Skin of body (tissue), 2 donors: Measurements from ENCODE around the gene SLC17A3. TPM values are rescaled to one million over a fixed set of nuclear protein-coding genes. Genes with fewer than 3 reads are reported as not detected.

ENCODE experiments used
- DNase-seq: peaks from one replicate; lab custom pipeline; 2025; lab: John Stamatoyannopoulos, UW
- total RNA-seq: library from RNA; depleted of rRNA; stranded (reverse); fragments of >200 nt; gene quantifications from one replicate; pipeline ENCODE4 v1.2.3, GENCODE V29; 2014

SLC17A3 gene
- total RNA-seq, 1 donor from 2014 or later = not detected

DNA sequence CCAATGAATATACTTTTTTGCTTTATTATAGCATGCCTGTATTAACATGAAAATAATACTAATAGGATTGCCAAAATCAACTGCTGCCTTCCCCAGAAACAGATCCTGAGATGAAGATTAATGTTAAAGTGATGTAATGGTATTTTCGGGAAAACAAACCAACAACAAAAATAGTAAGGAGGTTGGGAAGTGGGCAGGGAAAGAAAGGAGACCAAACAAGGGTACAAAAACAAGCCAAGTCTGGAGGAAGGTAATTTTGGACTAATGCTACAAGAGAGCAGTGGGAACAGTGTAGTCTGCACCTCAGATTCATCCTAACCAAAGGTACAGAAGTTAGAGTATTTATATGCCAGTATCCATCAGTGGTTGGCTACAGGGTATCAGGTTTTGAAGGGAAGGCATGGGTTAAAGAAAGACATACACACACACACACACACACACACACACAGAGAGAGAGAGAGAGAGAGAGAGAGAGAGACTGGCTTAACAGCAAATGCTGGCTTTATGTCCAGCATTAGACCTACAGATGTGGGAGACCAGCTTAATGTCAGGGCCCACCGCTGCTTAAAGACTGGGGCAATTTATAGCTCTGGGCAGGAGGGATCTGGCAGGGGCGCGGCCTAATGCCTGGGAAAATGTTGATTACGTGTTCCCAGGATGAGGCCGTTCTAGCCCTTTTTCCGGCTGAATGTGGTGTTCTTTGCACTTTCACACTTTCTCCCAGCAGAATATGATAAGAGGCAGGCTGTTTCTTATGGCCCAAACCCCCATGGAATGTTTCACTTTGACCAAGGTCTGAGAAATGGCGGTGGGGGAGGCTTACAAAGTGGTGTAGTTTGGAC lies 38.4 kb downstream of the SLC17A3 start:
- DNase-seq = no peak

DNA sequence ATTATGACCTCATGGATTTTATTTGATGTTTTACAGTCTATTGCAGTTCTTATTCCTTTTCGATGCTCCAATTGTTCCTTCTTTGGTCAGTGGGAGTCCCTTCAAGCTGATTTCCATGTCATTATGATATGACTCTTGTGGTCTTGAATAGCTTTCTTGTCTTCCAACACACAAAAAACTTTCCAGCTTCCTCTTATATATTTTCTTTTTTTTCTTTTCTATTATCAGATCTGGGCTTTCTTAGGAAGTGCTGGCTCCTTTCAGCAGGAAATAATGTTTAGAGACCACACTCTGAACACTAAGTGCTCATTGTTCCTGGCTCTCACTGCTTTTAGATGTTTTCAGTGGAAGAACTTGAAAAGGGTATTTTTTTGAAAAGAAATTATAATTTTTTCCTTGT lies 39.1 kb downstream of the SLC17A3 start:
- no peak for DNase-seq

DNA sequence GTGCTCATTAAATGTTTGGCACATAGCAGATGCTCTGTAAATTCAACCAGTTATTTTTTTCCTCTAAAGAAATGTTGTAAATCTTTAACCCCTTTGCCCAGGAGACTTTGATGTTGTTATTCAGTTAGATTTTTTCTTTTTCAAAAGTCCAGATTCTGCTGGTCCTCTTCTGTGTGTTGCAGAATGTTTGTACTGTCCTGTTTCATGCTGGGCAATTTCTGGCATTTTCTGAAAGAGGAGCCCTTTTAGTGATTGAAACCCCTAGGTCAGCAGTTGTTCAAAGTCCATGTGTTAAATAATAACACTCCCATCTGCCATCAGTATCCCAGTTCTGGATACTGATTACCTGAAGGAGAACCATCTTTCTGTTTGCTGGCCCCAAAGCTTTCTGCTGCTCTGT lies 40.9 kb downstream of the SLC17A3 start:
- no peak for DNase-seq

DNA sequence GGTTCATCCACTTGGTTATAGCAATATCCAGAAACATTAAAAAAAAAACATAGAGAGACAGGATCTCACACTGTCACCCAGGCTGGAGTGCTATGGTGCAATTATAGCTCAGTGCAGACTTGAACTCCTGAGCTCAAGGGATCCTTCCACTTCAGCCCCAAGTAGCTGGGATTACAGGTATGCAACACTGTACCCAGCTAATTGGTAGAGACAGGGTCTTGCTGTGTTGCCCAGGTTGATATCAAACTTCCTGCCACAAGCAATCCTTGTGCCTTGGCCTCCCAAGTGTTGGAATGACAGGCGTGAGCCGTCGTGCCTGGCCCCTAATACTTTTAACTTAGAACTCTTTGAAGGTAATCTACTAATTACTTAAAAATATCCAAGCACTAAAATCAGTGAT lies 41.4 kb downstream of the SLC17A3 start:
- no peak for DNase-seq

- no peak for DNase-seq
Observed at GRCh38 chr6:25832307-25832662, 41.8 kb downstream of the SLC17A3 start.

DNA sequence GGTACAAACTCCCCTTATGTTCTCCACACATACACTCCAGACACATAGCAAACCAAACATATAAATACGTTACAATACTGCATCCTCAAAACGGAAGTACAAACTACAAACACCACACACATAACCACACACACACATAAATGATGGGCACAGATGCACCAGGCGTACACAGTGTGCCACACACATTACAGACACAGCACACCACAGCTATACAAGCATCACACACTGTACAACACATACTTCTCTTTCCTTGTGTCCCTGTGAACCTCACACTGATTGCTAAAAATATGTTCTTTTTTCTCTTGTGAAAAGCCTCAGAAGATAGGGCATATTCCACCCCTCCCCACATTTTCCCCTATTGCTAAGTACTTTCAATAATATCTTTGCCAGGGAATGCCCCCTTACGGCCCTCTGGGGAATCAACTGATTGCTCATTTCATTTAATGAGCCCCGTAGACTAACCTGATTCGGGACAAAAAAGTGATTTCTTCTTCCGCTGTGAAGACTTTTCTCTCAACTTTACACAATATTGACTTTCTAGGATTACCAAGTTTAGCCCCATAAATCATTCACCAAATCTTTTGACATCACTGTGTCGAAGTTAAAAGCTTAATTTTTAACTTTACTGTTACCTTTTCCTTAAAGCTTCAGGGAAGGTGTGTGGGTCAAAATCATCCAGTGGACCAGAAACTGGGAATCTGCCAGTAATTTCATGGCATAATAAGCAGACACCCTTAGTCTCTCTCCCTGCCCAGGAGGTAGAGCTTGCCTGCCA lies 42.3 kb downstream of the SLC17A3 start, which contains the start of gene SLC17A1:
TSS of gene SLC17A1 (minus strand) at position 521 of the 775 bp plus-strand sequence. CDS start 1,495 bp downstream, outside the sequence.
- DNase-seq = no peak

GRCh38 chr6:25830458-25830857 lies 43.6 kb downstream of the SLC17A3 start:
- no peak for DNase-seq

GRCh38 chr6:25829375-25829774 lies 44.7 kb downstream of the SLC17A3 start:
- DNase-seq = no peak

GRCh38 chr6:25821341-25821740 lies 52.7 kb downstream of the SLC17A3 start:
- DNase-seq = no peak

DNA sequence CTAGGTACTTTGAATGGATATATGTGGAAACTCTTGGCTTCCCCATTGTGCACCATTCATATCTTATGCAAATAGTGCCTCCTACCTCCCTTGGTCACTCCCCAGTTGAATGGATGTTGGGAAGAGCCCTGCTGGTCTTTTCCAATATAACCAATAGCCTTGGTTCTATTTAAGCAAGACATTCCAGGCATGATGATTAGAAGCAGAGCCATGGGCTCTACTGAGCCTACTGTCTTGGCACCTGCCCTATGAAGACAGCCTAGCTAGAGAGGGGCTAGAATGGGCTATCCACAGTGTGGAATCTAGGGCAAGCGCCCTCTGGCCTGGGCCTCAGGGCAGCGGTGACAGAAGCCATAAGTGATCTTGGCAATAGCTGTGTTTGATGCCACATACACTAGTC lies 57.8 kb downstream of the SLC17A3 start:
- no peak for DNase-seq

DNA sequence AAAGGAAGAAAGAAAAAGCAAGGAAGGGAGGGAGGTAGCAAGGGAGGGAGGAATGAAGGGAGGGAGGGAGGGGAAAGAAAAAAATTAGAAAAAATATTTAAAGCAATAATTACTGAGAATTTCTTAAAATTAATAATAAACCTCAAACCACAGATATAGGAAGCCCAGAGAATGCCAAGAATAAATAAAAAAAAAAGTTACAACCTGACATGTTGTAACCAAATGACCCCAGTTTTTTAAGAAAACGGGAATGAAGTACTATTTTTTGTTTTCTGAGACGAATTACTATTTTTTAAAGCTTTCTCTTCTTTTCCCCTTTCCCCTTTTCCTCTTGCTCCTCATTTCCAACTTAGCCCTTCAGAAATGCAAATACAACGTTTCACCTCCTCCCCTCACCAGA lies 58.8 kb downstream of the SLC17A3 start:
- DNase-seq = no peak

DNA sequence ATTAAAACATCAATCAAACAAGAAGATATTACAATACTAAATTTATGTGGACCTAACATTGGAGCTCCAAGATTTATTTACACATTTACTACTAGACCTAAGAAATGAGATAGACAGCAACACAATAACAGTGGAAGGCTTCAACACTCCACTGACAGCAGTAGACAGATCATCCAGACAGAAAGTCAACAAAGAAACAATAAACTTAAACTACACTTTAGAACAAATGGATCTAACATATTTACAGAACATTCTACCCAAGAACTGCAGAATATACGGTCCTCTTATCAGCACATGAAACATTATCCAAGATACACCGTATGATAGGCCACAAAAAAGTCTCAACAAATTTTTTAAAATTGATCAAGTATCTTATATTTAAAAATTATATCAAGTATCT lies 69.2 kb downstream of the SLC17A3 start:
- DNase-seq = no peak

DNA sequence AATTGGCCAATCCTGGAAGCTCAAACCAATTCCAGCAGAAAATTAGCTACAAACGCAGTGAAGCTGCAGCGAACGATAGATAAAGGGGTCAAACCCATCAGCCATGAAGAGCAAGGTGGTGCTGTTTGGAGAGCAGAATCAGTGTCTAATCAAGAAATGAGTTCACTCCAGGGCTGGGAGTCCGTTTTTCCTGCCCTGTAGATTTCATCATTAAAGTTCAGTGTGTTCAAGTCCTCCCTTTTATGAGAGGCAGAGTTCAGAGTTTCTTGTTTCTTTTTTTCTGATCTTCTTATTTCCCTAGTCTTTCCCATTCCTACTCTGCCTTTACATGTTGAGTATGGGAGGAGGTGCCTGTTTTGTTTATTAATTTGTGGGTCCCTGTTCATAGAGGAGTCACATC lies 72.6 kb downstream of the SLC17A3 start:
- no peak for DNase-seq

Other genes with a start within 250 kb of the SLC17A3 start
- 0.89 TPM for gene SCGN, start 222.0 kb downstream of the SLC17A3 start, total RNA-seq
- not detected for gene SLC17A4, start 119.5 kb downstream of the SLC17A3 start, total RNA-seq
- gene SLC17A1, start 42.2 kb downstream of the SLC17A3 start, total RNA-seq = not detected
- not detected for gene SLC17A2, start 56.4 kb upstream of the SLC17A3 start, total RNA-seq
- 8.7 TPM for gene TRIM38, start 88.6 kb upstream of the SLC17A3 start, total RNA-seq
- 4.6 TPM for gene HFE, start 213.2 kb upstream of the SLC17A3 start, total RNA-seq